ENCODE data around the gene MAN1A1.

DNA sequence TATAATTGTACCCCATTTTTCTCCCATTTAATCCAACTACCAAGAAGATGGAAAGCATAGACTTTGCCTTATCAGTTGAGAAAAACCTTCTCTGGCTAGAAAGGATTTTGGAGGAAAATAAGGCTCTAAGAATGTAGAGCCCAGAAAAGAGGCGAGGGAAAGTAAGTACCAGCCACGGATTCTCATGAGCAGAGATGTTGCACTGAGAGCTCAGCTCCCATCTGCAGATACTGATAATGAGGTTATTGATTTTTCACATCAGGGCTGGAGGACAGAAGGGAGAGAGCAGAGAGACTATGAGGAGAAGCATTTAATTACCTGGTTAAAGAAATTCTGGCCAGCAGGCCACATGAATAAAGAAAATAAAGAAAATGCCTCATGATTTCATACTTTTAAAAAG is 166.7 kb downstream of the MAN1A1 start:
- TF ChIP-seq POLR2AphosphoS5 (IDR thresholded peaks at IDR 0.05; ENCODE audit: low read depth) (no peak), GABPA (IDR thresholded peaks at IDR 0.05; ENCODE audit: low read depth) (no peak), SPI1 (IDR thresholded peaks at IDR 0.05; ENCODE audit: borderline replicate concordance, low read depth) (no peak)
- TF ChIP-seq, protein P1, sequence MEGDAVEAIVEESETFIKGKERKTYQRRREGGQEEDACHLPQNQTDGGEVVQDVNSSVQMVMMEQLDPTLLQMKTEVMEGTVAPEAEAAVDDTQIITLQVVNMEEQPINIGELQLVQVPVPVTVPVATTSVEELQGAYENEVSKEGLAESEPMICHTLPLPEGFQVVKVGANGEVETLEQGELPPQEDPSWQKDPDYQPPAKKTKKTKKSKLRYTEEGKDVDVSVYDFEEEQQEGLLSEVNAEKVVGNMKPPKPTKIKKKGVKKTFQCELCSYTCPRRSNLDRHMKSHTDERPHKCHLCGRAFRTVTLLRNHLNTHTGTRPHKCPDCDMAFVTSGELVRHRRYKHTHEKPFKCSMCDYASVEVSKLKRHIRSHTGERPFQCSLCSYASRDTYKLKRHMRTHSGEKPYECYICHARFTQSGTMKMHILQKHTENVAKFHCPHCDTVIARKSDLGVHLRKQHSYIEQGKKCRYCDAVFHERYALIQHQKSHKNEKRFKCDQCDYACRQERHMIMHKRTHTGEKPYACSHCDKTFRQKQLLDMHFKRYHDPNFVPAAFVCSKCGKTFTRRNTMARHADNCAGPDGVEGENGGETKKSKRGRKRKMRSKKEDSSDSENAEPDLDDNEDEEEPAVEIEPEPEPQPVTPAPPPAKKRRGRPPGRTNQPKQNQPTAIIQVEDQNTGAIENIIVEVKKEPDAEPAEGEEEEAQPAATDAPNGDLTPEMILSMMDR (IDR thresholded peaks at IDR 0.05; ENCODE audit: insufficient read depth, low read length): no peak
- TF ChIP-seq, protein P2, sequence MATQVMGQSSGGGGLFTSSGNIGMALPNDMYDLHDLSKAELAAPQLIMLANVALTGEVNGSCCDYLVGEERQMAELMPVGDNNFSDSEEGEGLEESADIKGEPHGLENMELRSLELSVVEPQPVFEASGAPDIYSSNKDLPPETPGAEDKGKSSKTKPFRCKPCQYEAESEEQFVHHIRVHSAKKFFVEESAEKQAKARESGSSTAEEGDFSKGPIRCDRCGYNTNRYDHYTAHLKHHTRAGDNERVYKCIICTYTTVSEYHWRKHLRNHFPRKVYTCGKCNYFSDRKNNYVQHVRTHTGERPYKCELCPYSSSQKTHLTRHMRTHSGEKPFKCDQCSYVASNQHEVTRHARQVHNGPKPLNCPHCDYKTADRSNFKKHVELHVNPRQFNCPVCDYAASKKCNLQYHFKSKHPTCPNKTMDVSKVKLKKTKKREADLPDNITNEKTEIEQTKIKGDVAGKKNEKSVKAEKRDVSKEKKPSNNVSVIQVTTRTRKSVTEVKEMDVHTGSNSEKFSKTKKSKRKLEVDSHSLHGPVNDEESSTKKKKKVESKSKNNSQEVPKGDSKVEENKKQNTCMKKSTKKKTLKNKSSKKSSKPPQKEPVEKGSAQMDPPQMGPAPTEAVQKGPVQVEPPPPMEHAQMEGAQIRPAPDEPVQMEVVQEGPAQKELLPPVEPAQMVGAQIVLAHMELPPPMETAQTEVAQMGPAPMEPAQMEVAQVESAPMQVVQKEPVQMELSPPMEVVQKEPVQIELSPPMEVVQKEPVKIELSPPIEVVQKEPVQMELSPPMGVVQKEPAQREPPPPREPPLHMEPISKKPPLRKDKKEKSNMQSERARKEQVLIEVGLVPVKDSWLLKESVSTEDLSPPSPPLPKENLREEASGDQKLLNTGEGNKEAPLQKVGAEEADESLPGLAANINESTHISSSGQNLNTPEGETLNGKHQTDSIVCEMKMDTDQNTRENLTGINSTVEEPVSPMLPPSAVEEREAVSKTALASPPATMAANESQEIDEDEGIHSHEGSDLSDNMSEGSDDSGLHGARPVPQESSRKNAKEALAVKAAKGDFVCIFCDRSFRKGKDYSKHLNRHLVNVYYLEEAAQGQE (IDR thresholded peaks at IDR 0.05; ENCODE audit: insufficient replicate concordance, low read depth): no peak

Measured in HL-60 (cell line).